Activated CD4-positive, alpha-beta T cell treated with anti-CD3 and anti-CD28 coated beads, Interleukin-2, Interleukin-6, amounts not matched to agents 100 ng/mL and 50 ng/mL, durations not matched to agents 16 hours and 8 hours (primary cell): Measurements from ENCODE around the gene FAM222B.
"Not testable (repeated sequence)": the region's sequence is repeated elsewhere in the genome, so short reads cannot be mapped to it uniquely, and the experiment has no call there.

ENCODE experiments used
- DNase-seq: peaks from one replicate; pipeline ENCODE4 v3.0.0-alpha.2; 2020

FAM222B gene

GRCh38 chr17:28842282-28843012, at the start of gene FAM222B:
TSS of gene FAM222B (minus strand) at chr17:28842790. CDS start at chr17:28766667, 76,123 bp downstream.
- DNase-seq: peak; percentile 94

GRCh38 chr17:28892024-28892423, 49.4 kb upstream of the FAM222B start:
- DNase-seq: no peak

- DNase-seq: no peak
Observed at GRCh38 chr17:28891201-28891600, 48.6 kb upstream of the FAM222B start.

GRCh38 chr17:28889996-28890395, 47.4 kb upstream of the FAM222B start:
- DNase-seq: peak; percentile 15

GRCh38 chr17:28888832-28889231, 46.2 kb upstream of the FAM222B start:
- DNase-seq: no peak

- DNase-seq: no peak
Observed at GRCh38 chr17:28887871-28888471, 45.4 kb upstream of the FAM222B start.

GRCh38 chr17:28885951-28886350, 43.4 kb upstream of the FAM222B start:
- DNase-seq: no peak

GRCh38 chr17:28885363-28885762, 42.8 kb upstream of the FAM222B start:
- no peak for DNase-seq

GRCh38 chr17:28883967-28884702, 41.5 kb upstream of the FAM222B start:
- no peak for DNase-seq

GRCh38 chr17:28882154-28882895, 39.7 kb upstream of the FAM222B start:
- no peak for DNase-seq

- DNase-seq: no peak
Observed at GRCh38 chr17:28881533-28882056, 39.0 kb upstream of the FAM222B start.

- DNase-seq: no peak
Observed at GRCh38 chr17:28880572-28880945, 38.0 kb upstream of the FAM222B start.

- DNase-seq: no peak
Observed at GRCh38 chr17:28879886-28880571, 37.4 kb upstream of the FAM222B start.

GRCh38 chr17:28878981-28879380, 36.4 kb upstream of the FAM222B start:
- peak; percentile 39 for DNase-seq

GRCh38 chr17:28878158-28878910, 35.7 kb upstream of the FAM222B start:
- no peak for DNase-seq

GRCh38 chr17:28877150-28877711, 34.6 kb upstream of the FAM222B start:
- DNase-seq: not testable (repeated sequence)

- peak; percentile 29 for DNase-seq
Observed at GRCh38 chr17:28875848-28876550, 33.4 kb upstream of the FAM222B start.

GRCh38 chr17:28874750-28875149, 32.2 kb upstream of the FAM222B start:
- no peak for DNase-seq

- DNase-seq: no peak
Observed at GRCh38 chr17:28873839-28874238, 31.2 kb upstream of the FAM222B start.

- DNase-seq: peak; percentile 79
Observed at GRCh38 chr17:28871056-28871579, 28.5 kb upstream of the FAM222B start.
